NCI-H82 (cell line): ENCODE data around the gene PHACTR3.

ENCODE experiments used
- DNase-seq: peaks from one replicate; lab custom pipeline; 2025; lab: John Stamatoyannopoulos, UW

Gene PHACTR3

GRCh38 chr20:59574308-59574707, 30.0 kb upstream of the PHACTR3 start:
- no peak for DNase-seq

GRCh38 chr20:59575216-59575615, 29.1 kb upstream of the PHACTR3 start:
- DNase-seq: no peak

GRCh38 chr20:59575653-59576052, 28.7 kb upstream of the PHACTR3 start:
- DNase-seq: no peak

GRCh38 chr20:59576216-59576953, 28.0 kb upstream of the PHACTR3 start:
- DNase-seq: no peak

- DNase-seq: no peak
Measured at GRCh38 chr20:59577037-59577808, 27.1 kb upstream of the PHACTR3 start.

- no peak for DNase-seq
Measured at GRCh38 chr20:59577809-59578435, 26.4 kb upstream of the PHACTR3 start.

- no peak for DNase-seq
Measured at GRCh38 chr20:59578436-59579403, 25.6 kb upstream of the PHACTR3 start.

GRCh38 chr20:59579404-59580145, 24.8 kb upstream of the PHACTR3 start:
- no peak for DNase-seq

GRCh38 chr20:59580146-59580946, 24.0 kb upstream of the PHACTR3 start:
- no peak for DNase-seq

- no peak for DNase-seq
Measured at GRCh38 chr20:59580991-59581401, 23.3 kb upstream of the PHACTR3 start.

GRCh38 chr20:59581993-59582679, 22.2 kb upstream of the PHACTR3 start:
- DNase-seq: no peak

GRCh38 chr20:59583428-59584277, 20.7 kb upstream of the PHACTR3 start:
- no peak for DNase-seq

- no peak for DNase-seq
Measured at GRCh38 chr20:59584278-59584925, 19.9 kb upstream of the PHACTR3 start.

GRCh38 chr20:59585714-59586409, 18.5 kb upstream of the PHACTR3 start:
- no peak for DNase-seq

GRCh38 chr20:59586613-59587012, 17.7 kb upstream of the PHACTR3 start:
- DNase-seq: no peak

GRCh38 chr20:59587570-59587969, 16.8 kb upstream of the PHACTR3 start:
- DNase-seq: no peak

GRCh38 chr20:59588236-59588855, 16.0 kb upstream of the PHACTR3 start:
- no peak for DNase-seq
